ENCODE measurements around the gene LURAP1L. TPM values are rescaled to one million over a fixed set of nuclear protein-coding genes. Genes with fewer than 3 reads are reported as not detected.

Gene LURAP1L
- polyA plus RNA-seq, 3 donors: not detected

GRCh38 chr9:12843735-12844134 is 68.9 kb downstream of the LURAP1L start:
- H3K9me3 Mint-ChIP-seq: peaks cover 0 to 3% (median 0%) of the 10 kb centered on the region in 7 donors
- no peaks in the 10 kb centered on the region for H3K4me1 Mint-ChIP-seq
- no CpG with 5 or more reads among the region's 4 CpGs for WGBS (ENCODE audit: insufficient coverage)
- no peak overlapping the region for H2AFZ ChIP-seq (ENCODE audit: insufficient read depth, low read depth, low read length, poor library complexity, severe bottlenecking)
- no peak for TF ChIP-seq CTCF (IDR thresholded peaks at IDR 0.05)
- H4K20me1 ChIP-seq (ENCODE audit: insufficient read depth, low read length): no peaks in the 10 kb centered on the region
- no peak overlapping the region for H3K4me3 ChIP-seq (replicated peaks in 1 of 3; ENCODE audit: low read depth in 2 of 3, low read length in 3 of 3)
- H3K27ac ChIP-seq (ENCODE audit: low read depth in 1 of 2, low read length in 2 of 2): no peak overlapping the region
- H3K9ac ChIP-seq (ENCODE audit: insufficient read depth, low read length, poor library complexity, severe bottlenecking): no peak overlapping the region
- H3K79me2 ChIP-seq (ENCODE audit: insufficient read depth, low read length): no peaks in the 10 kb centered on the region
- H3K36me3 Mint-ChIP-seq: no peaks in the 10 kb centered on the region
- no peak overlapping the region for H3K27ac Mint-ChIP-seq
- H3K36me3 ChIP-seq (replicated peaks in 1 of 2; ENCODE audit: control insufficient read depth in 1 of 2, insufficient read depth in 2 of 2, low read length in 2 of 2): no peaks in the 10 kb centered on the region
- H3K9me3 ChIP-seq (replicated peaks in 1 of 2; ENCODE audit: control insufficient read depth in 1 of 2, insufficient read depth in 1 of 2, low read length in 2 of 2): no peaks in the 10 kb centered on the region
- H3K4me1 ChIP-seq (ENCODE audit: control insufficient read depth in 1 of 2, insufficient read depth in 2 of 2, low read length in 2 of 2): no peaks in the 10 kb centered on the region
- DNase-seq: no peak
- no peak overlapping the region for H3K4me3 Mint-ChIP-seq
- H3K27me3 ChIP-seq (ENCODE audit: control insufficient read depth in 2 of 2, insufficient read depth in 2 of 2, low read length in 2 of 2): no peaks in the 10 kb centered on the region
- H3K27me3 Mint-ChIP-seq (ENCODE audit: low read depth in 3 of 3): no peaks in the 10 kb centered on the region
- intact Hi-C loops (cut with micrococcal nuclease): no loop called here
- H3K4me2 ChIP-seq (replicated peaks; ENCODE audit: extremely low read depth, low read length, poor library complexity, severe bottlenecking): no peak overlapping the region

GRCh38 chr9:12846035-12846434 is 71.2 kb downstream of the LURAP1L start:
- H3K9me3 Mint-ChIP-seq: peaks cover 0 to 4% (median 0%) of the 10 kb centered on the region in 7 donors
- no peak overlapping the region for H3K27ac Mint-ChIP-seq
- WGBS (ENCODE audit: insufficient coverage): no CpG with 5 or more reads among the region's 5 CpGs
- TF ChIP-seq CTCF (IDR thresholded peaks at IDR 0.05): no peak
- H3K4me2 ChIP-seq (replicated peaks; ENCODE audit: extremely low read depth, low read length, poor library complexity, severe bottlenecking): no peak overlapping the region
- H3K27me3 Mint-ChIP-seq (ENCODE audit: low read depth in 3 of 3): peaks cover 0 to 1% (median 0%) of the 10 kb centered on the region in 3 donors
- H3K27me3 ChIP-seq (ENCODE audit: control insufficient read depth in 2 of 2, insufficient read depth in 2 of 2, low read length in 2 of 2): no peaks in the 10 kb centered on the region
- H2AFZ ChIP-seq (ENCODE audit: insufficient read depth, low read depth, low read length, poor library complexity, severe bottlenecking): no peak overlapping the region
- no peaks in the 10 kb centered on the region for H3K36me3 Mint-ChIP-seq
- H3K79me2 ChIP-seq (ENCODE audit: insufficient read depth, low read length): no peaks in the 10 kb centered on the region
- H3K4me1 ChIP-seq (ENCODE audit: control insufficient read depth in 1 of 2, insufficient read depth in 2 of 2, low read length in 2 of 2): no peaks in the 10 kb centered on the region
- H3K4me3 Mint-ChIP-seq: no peak overlapping the region
- no peak for DNase-seq
- no peaks in the 10 kb centered on the region for H3K4me1 Mint-ChIP-seq
- H3K36me3 ChIP-seq (replicated peaks in 1 of 2; ENCODE audit: control insufficient read depth in 1 of 2, insufficient read depth in 2 of 2, low read length in 2 of 2): no peaks in the 10 kb centered on the region
- no peak overlapping the region for H3K9ac ChIP-seq (ENCODE audit: insufficient read depth, low read length, poor library complexity, severe bottlenecking)
- no peak overlapping the region for H3K27ac ChIP-seq (ENCODE audit: low read depth in 1 of 2, low read length in 2 of 2)
- intact Hi-C loops (cut with micrococcal nuclease): no loop called here
- H3K4me3 ChIP-seq (replicated peaks in 1 of 3; ENCODE audit: low read depth in 2 of 3, low read length in 3 of 3): no peak overlapping the region
- H3K9me3 ChIP-seq (replicated peaks in 1 of 2; ENCODE audit: control insufficient read depth in 1 of 2, insufficient read depth in 1 of 2, low read length in 2 of 2): no peaks in the 10 kb centered on the region
- no peaks in the 10 kb centered on the region for H4K20me1 ChIP-seq (ENCODE audit: insufficient read depth, low read length)
